ENCODE data around the gene XPO4. TPM values are rescaled to one million over a fixed set of nuclear protein-coding genes. Genes with fewer than 3 reads are reported as not detected.

The XPO4 gene
- total and polyA plus RNA-seq, 2 of the 8 experiments (the other 6 are each of a cell fraction or from before 2014, with no cell fraction given): 11.9 to 33.3 TPM

GRCh38 chr13:20870829-20871228 is 31.7 kb downstream of the XPO4 start:
- Histone ChIP-seq H3K4ac (replicated peaks; ENCODE audit: insufficient read length, low read depth, low read length) (no peak overlapping the region), H2BK120ac (replicated peaks; ENCODE audit: low read depth, low read length) (no peak overlapping the region), H4K8ac (ENCODE audit: extremely low read depth, insufficient read depth, low read length) (no peak overlapping the region; the same call in 1 of the 2 replicates), H2AFZ (ENCODE audit: low read length) (no peak overlapping the region), H3K14ac (ENCODE audit: insufficient read length) (no peak overlapping the region), H3K36me3 (ENCODE audit: control insufficient read depth in 2 of 4, insufficient read depth in 4 of 4, low read length in 3 of 4) (no peaks in the 10 kb centered on the region), H3K18ac (ENCODE audit: extremely low read depth, low read length) (no peak overlapping the region), H3K9ac (replicated peaks in 1 of 4; ENCODE audit: extremely low read depth in 1 of 4, low read depth in 3 of 4, low read length in 3 of 4) (no peak overlapping the region), H3K4me1 (replicated peaks in 1 of 4; ENCODE audit: control insufficient read depth in 3 of 4, insufficient read depth in 4 of 4, low read length in 3 of 4) (no peaks in the 10 kb centered on the region), H4K5ac (ENCODE audit: insufficient read length, low read depth, low read length) (no peak overlapping the region), H3K79me2 (ENCODE audit: control insufficient read depth in 1 of 2, insufficient read depth in 2 of 2, low read length in 2 of 2) (peaks cover 14 to 99% of the 10 kb centered on the region in 2 experiments; a peak in 3 of 4 replicates), H2AK5ac (ENCODE audit: low read depth, low read length) (no peak overlapping the region), H2BK15ac (ENCODE audit: low read length) (no peak overlapping the region), H3K56ac (replicated peaks; ENCODE audit: insufficient read length, low read depth, low read length) (no peak overlapping the region), H3K79me1 (ENCODE audit: low read depth, low read length) (no peaks in the 10 kb centered on the region; the same call in 1 of the 2 replicates), H3K4me3 (ENCODE audit: extremely low read depth in 1 of 4, insufficient read depth in 2 of 4, low read depth in 3 of 4, low read length in 4 of 4) (no peak overlapping the region), H2BK20ac (ENCODE audit: low read length) (no peak overlapping the region), H3K4me2 (ENCODE audit: insufficient read depth in 1 of 2, low read depth in 2 of 2, low read length in 2 of 2) (no peak overlapping the region), H3K27ac (ENCODE audit: low read depth, low read length) (no peak overlapping the region), H3K27me3 (replicated peaks in 1 of 4; ENCODE audit: control insufficient read depth in 3 of 4, extremely low read depth in 1 of 4, insufficient read depth in 3 of 4, low read length in 3 of 4) (no peaks in the 10 kb centered on the region), H2BK12ac (ENCODE audit: low read depth, low read length) (no peak overlapping the region), H2BK5ac (ENCODE audit: low read depth, low read length) (no peak overlapping the region), H4K91ac (replicated peaks; ENCODE audit: insufficient read length, low read length) (no peak overlapping the region), H3K23ac (ENCODE audit: insufficient read length) (no peak overlapping the region), H3K23me2 (ENCODE audit: low read depth, low read length) (no peaks in the 10 kb centered on the region), H3K9me3 (ENCODE audit: insufficient read depth in 2 of 2, low read depth in 1 of 2, low read length in 1 of 2) (no peaks in the 10 kb centered on the region), H4K20me1 (replicated peaks in 1 of 2; ENCODE audit: control insufficient read depth in 1 of 2, insufficient read depth in 2 of 2, low read length in 2 of 2) (peaks cover 2 to 6% of the 10 kb centered on the region in 2 experiments)
- FAIRE-seq (no peak), DNase-seq (ENCODE audit: low read depth in 1 of 2, low spot score in 2 of 2) (no peak)
- no peak for TF ChIP-seq BCL11A (IDR thresholded peaks at IDR 0.05; ENCODE audit: low read depth in 2 of 2, low read length in 2 of 2)
- no peak for TF ChIP-seq BACH1 (IDR thresholded peaks at IDR 0.05; ENCODE audit: low read length)
- POLR2A ChIA-PET (ENCODE audit: partially characterized antibody): interaction anchor here (0.6 to 0.7 kb wide), 3 partner anchors 30 to 180 kb away, joined by 3 read pairs; no protein-coding TSS in a partner anchor
- CTCF ChIA-PET (ENCODE audit: partially characterized antibody): interaction anchor here (0.6 to 1.0 kb wide), 3 partner anchors 30 to 52 kb away, joined by 4 to 5 read pairs (median 4); no protein-coding TSS in a partner anchor
- 89% methylated on average over 4 of the region's 4 CpGs; no CpG with 5 or more reads in 1 of the 2 experiments for WGBS, 2 experiments (ENCODE audit: extremely low coverage in 1 of 2, insufficient coverage in 1 of 2, insufficient read length in 1 of 2, insufficient replicate concordance in 2 of 2, low coverage in 1 of 2, low lambda C conversion rate in 2 of 2, missing lambda C conversion rate in 1 of 2)
